GM12878 (cell line): ENCODE data around the gene ANKRD28. TPM values are rescaled to one million over a fixed set of nuclear protein-coding genes. Genes with fewer than 3 reads are reported as not detected.

Source experiments
- BMI1 ChIP-seq: fragments of 450-650 bp; IDR thresholded peaks from 2 replicates; pipeline ENCODE4 v1.6.1; 2016; ENCODE audit warnings: mild to moderate bottlenecking, moderate library complexity, borderline replicate concordance
- CEBPZ ChIP-seq: fragments of 150-350 bp; IDR thresholded peaks from 2 replicates; pipeline ENCODE4 v1.6.1; 2016; ENCODE audit warnings: low read depth, low read length
- CHD2 ChIP-seq: IDR thresholded peaks from 2 replicates; pipeline ENCODE4 v1.6.1; 2011; ENCODE audit warnings: low read depth, low read length, improper control_type of control experiment, borderline replicate concordance
- PKNOX1 ChIP-seq: fragments of 450-650 bp; IDR thresholded peaks from 2 replicates; pipeline ENCODE4 v1.6.1; 2016; ENCODE audit warnings: mild to moderate bottlenecking
- POLR2AphosphoS2 ChIP-seq: IDR thresholded peaks from 2 replicates; pipeline ENCODE4 v1.6.1; 2011; ENCODE audit warnings: low read depth, mild to moderate bottlenecking, low read length, improper control_type of control experiment, moderate library complexity
- STAT3 ChIP-seq: IDR thresholded peaks from 2 replicates; pipeline ENCODE4 v1.6.1; 2011; ENCODE audit warnings: low read depth, low read length, improper control_type of control experiment
- ZNF217 ChIP-seq: fragments of 450-650 bp; IDR thresholded peaks from 2 replicates; pipeline ENCODE4 v1.6.1; 2017; ENCODE audit warnings: antibody characterized with exemption, mild to moderate bottlenecking
- ZNF274 ChIP-seq: IDR thresholded peaks from one replicate; pipeline ENCODE4 v1.8.0; 2011; ENCODE audit not compliant: insufficient read length, insufficient read depth
- polyA plus RNA-seq, 11 experiments: library from polyadenylated mRNA; depleted of rRNA in 4 of 11; unstranded in 6 of 11; stranded (reverse) in 5 of 11; fragments of >200 nt; fragmentation: Nextera tagmentation in 4 of 11; fragmentation: Illumina TruSeq in 1 of 11; extraction: Ambion mirVana in 4 of 11; extraction: Trizol in 1 of 11; gene quantifications; 1 replicate in 1 of 11; 2 replicates in 10 of 11; pipeline versions ENCODE4 v1.2.1 to v1.2.3, GENCODE V29; 2011 to 2016; ENCODE audit warnings: inconsistent platforms in 2 of 11, missing spikeins in 2 of 11, low read depth in 1 of 11
- total RNA-seq, 4 experiments: library from RNA; depleted of rRNA in 3 of 4; stranded (reverse); fragments of >200 nt in 3 of 4; fragmentation: Illumina TruSeq in 1 of 4; extraction: Trizol in 1 of 4; gene quantifications; 2 replicates each; pipeline versions ENCODE4 v1.2.1 to v1.2.3, GENCODE V29; 2013 to 2021
- TF ChIP-seq, protein P1 (sequence below): IDR thresholded peaks from 2 replicates; pipeline ENCODE4 v1.6.1; 2012; ENCODE audit warnings: mild to moderate bottlenecking, low read depth, low read length

The ANKRD28 gene
- total and polyA plus RNA-seq, 10 of the 15 experiments (the other 5 are each of a cell fraction or from before 2014, with no cell fraction given) = 11.2 to 105 (median 38.3) TPM

DNA sequence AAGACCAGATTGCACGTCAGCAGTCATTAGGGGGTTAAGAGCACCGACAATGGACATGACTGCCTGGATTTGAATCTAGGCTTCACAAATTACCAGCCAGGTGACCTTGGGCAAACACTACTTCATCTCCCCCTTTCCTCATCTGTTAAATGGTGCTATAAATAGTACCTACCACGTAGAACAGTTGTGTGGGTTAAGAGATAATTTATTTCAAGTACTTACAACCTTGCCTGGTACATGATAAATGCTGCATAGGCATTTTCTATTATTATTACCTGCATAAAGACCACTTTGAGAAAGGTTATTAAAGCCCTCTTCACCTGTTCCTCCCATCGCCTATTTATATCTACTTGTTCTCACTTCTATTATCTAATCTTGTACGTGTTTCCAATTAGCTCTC lies 131.5 kb downstream of the ANKRD28 start (continued):
- TF ChIP-seq CEBPZ (no peak), ZNF274 (no peak), STAT3 (no peak), POLR2AphosphoS2 (no peak), ZNF217 (no peak), BMI1 (no peak), CHD2 (no peak), PKNOX1 (no peak)
- TF ChIP-seq, protein P1, sequence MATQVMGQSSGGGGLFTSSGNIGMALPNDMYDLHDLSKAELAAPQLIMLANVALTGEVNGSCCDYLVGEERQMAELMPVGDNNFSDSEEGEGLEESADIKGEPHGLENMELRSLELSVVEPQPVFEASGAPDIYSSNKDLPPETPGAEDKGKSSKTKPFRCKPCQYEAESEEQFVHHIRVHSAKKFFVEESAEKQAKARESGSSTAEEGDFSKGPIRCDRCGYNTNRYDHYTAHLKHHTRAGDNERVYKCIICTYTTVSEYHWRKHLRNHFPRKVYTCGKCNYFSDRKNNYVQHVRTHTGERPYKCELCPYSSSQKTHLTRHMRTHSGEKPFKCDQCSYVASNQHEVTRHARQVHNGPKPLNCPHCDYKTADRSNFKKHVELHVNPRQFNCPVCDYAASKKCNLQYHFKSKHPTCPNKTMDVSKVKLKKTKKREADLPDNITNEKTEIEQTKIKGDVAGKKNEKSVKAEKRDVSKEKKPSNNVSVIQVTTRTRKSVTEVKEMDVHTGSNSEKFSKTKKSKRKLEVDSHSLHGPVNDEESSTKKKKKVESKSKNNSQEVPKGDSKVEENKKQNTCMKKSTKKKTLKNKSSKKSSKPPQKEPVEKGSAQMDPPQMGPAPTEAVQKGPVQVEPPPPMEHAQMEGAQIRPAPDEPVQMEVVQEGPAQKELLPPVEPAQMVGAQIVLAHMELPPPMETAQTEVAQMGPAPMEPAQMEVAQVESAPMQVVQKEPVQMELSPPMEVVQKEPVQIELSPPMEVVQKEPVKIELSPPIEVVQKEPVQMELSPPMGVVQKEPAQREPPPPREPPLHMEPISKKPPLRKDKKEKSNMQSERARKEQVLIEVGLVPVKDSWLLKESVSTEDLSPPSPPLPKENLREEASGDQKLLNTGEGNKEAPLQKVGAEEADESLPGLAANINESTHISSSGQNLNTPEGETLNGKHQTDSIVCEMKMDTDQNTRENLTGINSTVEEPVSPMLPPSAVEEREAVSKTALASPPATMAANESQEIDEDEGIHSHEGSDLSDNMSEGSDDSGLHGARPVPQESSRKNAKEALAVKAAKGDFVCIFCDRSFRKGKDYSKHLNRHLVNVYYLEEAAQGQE = no peak
